ENCODE measurements around the gene IMPACT. TPM values are rescaled to one million over a fixed set of nuclear protein-coding genes. Genes with fewer than 3 reads are reported as not detected.

The IMPACT gene
- polyA plus RNA-seq, 2 of the 4 experiments (the other 2 are of a cell fraction) = 10.9 to 27.1 TPM

GRCh38 chr18:24470805-24471204 is 44.3 kb downstream of the IMPACT start:
- H3K4me1 ChIP-seq = no peaks in the 10 kb centered on the region
- CTCF ChIA-PET = interaction anchor here (0.6 to 0.7 kb wide), 3 partner anchors 113 to 1788 kb away, joined by 3 read pairs; no protein-coding TSS in a partner anchor
- no peak for ATAC-seq
- FAIRE-seq = no peak
- no peak for DNase-seq (ENCODE audit: low read depth in 1 of 2, low spot score in 1 of 2)
- no peak overlapping the region for H3K4me2 ChIP-seq
- TF ChIP-seq RFX5 (IDR thresholded peaks at IDR 0.05) = no peak
- TF ChIP-seq HOXB5 (CRISPR knock-in tag; IDR thresholded peaks at IDR 0.05) = no peak
- no peak for TF ChIP-seq KDM5A (IDR thresholded peaks at IDR 0.05)
- no peaks in the 10 kb centered on the region for H3K9me3 ChIP-seq
- POLR2A ChIA-PET = no interaction called here
- H3K27ac ChIP-seq = no peak overlapping the region
- no peak overlapping the region for H3K4me3 ChIP-seq
- 87% methylated on average over 7 of the region's 7 CpGs for WGBS (ENCODE audit: missing lambda C conversion rate)

DNA sequence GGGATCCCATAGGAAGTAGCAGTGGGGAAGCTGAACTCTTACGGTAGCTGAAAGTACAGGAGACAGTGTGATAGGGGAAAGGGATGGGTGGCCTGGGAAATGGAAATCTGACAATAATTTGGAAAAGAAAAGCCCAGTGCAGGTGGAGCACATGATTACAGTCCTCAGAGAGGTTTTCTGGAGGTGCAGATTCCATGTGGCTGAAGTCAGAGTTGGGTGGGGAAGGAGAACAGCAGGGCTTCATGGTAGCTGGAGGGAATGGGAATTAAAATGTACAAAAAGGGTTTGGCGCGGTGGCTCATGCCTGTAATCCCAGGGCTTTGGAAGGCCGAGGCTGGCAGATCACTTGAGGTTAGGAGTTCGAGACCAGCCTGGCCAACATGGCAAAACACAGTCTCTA is 46.1 kb downstream of the IMPACT start:
- Histone ChIP-seq H3K4me1 (no peaks in the 10 kb centered on the region), H3K4me2 (no peak overlapping the region), H3K4me3 (no peak overlapping the region), H3K9me3 (no peaks in the 10 kb centered on the region), H3K27ac (no peak overlapping the region)
- POLR2A ChIA-PET = no interaction called here
- 82% methylated on average over 5 of the region's 5 CpGs for WGBS (ENCODE audit: missing lambda C conversion rate)
- no peak for FAIRE-seq
- ATAC-seq = no peak
- no peak for DNase-seq (ENCODE audit: low read depth in 1 of 2, low spot score in 1 of 2)
- TF ChIP-seq USF2 (IDR thresholded peaks at IDR 0.05) (no peak), ESRRA (IDR thresholded peaks at IDR 0.05; ENCODE audit: borderline replicate concordance, low read length) (no peak), SMC3 (IDR thresholded peaks at IDR 0.05) (no peak), CBX2 (IDR thresholded peaks at IDR 0.05; ENCODE audit: borderline replicate concordance, low read depth) (no peak)
- TF ChIP-seq, protein P1, sequence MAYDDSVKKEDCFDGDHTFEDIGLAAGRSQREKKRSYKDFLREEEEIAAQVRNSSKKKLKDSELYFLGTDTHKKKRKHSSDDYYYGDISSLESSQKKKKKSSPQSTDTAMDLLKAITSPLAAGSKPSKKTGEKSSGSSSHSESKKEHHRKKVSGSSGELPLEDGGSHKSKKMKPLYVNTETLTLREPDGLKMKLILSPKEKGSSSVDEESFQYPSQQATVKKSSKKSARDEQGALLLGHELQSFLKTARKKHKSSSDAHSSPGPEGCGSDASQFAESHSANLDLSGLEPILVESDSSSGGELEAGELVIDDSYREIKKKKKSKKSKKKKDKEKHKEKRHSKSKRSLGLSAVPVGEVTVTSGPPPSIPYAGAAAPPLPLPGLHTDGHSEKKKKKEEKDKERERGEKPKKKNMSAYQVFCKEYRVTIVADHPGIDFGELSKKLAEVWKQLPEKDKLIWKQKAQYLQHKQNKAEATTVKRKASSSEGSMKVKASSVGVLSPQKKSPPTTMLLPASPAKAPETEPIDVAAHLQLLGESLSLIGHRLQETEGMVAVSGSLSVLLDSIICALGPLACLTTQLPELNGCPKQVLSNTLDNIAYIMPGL (CRISPR knock-in tag; IDR thresholded peaks at IDR 0.05; ENCODE audit: borderline replicate concordance) = no peak
- CTCF ChIA-PET = interaction anchor here (1.7 kb wide), 1 partner anchor 113 kb away, joined by 5 read pairs; no protein-coding TSS in a partner anchor

GRCh38 chr18:24474406-24474805 is 47.9 kb downstream of the IMPACT start:
- Histone ChIP-seq H3K4me1 (no peaks in the 10 kb centered on the region), H3K4me2 (no peak overlapping the region), H3K4me3 (no peak overlapping the region), H3K9me3 (no peaks in the 10 kb centered on the region), H3K27ac (no peak overlapping the region)
- no peak for FAIRE-seq
- CTCF ChIA-PET = interaction anchor here (0.6 to 1.7 kb wide), 4 partner anchors 9 to 115 kb away, joined by 3 to 5 read pairs (median 3); no protein-coding TSS in a partner anchor
- ATAC-seq = no peak
- POLR2A ChIA-PET = no interaction called here
- no peak for DNase-seq (ENCODE audit: low read depth in 1 of 2, low spot score in 1 of 2)
- WGBS (ENCODE audit: missing lambda C conversion rate) = 4% methylated on average over 2 of the region's 2 CpGs
- no peak for TF ChIP-seq ZC3H11A (IDR thresholded peaks at IDR 0.05)
- no peak for TF ChIP-seq MAX (IDR thresholded peaks at IDR 0.05)
- TF ChIP-seq PHF8 (IDR thresholded peaks at IDR 0.05; ENCODE audit: borderline replicate concordance, low read depth) = no peak
- no peak for TF ChIP-seq RFX5 (IDR thresholded peaks at IDR 0.05)
- TF ChIP-seq ZSCAN20 (CRISPR knock-in tag; IDR thresholded peaks at IDR 0.05) = no peak
- no peak for TF ChIP-seq RNF2 (IDR thresholded peaks at IDR 0.05; ENCODE audit: borderline replicate concordance, low read depth)
- no peak for TF ChIP-seq MYC (IDR thresholded peaks at IDR 0.05; ENCODE audit: borderline replicate concordance, low read length)
- TF ChIP-seq EHMT2 (IDR thresholded peaks at IDR 0.05; ENCODE audit: low read depth) = no peak
- no peak for TF ChIP-seq KDM1A (IDR thresholded peaks at IDR 0.05; ENCODE audit: low read depth)
- no peak for TF ChIP-seq USF2 (IDR thresholded peaks at IDR 0.05)
- no peak for TF ChIP-seq CHD4 (IDR thresholded peaks at IDR 0.05; ENCODE audit: borderline replicate concordance)
- no peak for TF ChIP-seq RARB (CRISPR knock-in tag; IDR thresholded peaks at IDR 0.05)
